Measurements from ENCODE around the gene SMAD6. TPM values are rescaled to one million over a fixed set of nuclear protein-coding genes. Genes with fewer than 3 reads are reported as not detected.

Gene SMAD6
- total and polyA plus RNA-seq, 10 of the 15 experiments (the other 5 are each of a cell fraction or from before 2014, with no cell fraction given) = under 0.01 to 0.10 (median 0.03) TPM; not detected in 7

GRCh38 chr15:66801266-66801665, 99.2 kb downstream of the SMAD6 start:
- SMC1A ChIA-PET (ENCODE audit: uncharacterized antibody, unreplicated experiment) = no interaction called here
- no peaks in the 10 kb centered on the region for H3K9me3 ChIP-seq (replicated peaks; ENCODE audit: control insufficient read depth, insufficient read depth, low read length)
- H3K4me3 ChIP-seq = no peak overlapping the region
- DNase-seq (ENCODE audit: low read depth, low spot score) (no peak), FAIRE-seq (no peak), ATAC-seq (no peak)
- no TSS peak for BruUV-seq (replicated peaks)
- in situ Hi-C loops (cut with MboI) (no loop called here), intact Hi-C loops (cut with micrococcal nuclease; ENCODE audit: unreplicated experiment) (no loop called here)
- no peaks in the 10 kb centered on the region for H3K4me1 ChIP-seq (ENCODE audit: control insufficient read depth, insufficient read depth, low read length)
- POLR2A ChIA-PET = no interaction called here
- no peak overlapping the region for H2AFZ ChIP-seq (ENCODE audit: control insufficient read depth, low read depth, low read length)
- TF ChIP-seq ASH2L (IDR thresholded peaks at IDR 0.05; ENCODE audit: borderline replicate concordance, low read depth) (no peak), SREBF1 (IDR thresholded peaks at IDR 0.05; ENCODE audit: low read length) (no peak), LARP7 (IDR thresholded peaks at IDR 0.05) (no peak), POLR2AphosphoS2 (IDR thresholded peaks at IDR 0.05; ENCODE audit: low read depth, low read length) (no peak), SPI1 (IDR thresholded peaks at IDR 0.05; ENCODE audit: borderline replicate concordance, insufficient read depth, low read depth, low read length) (no peak), PAX5 (IDR thresholded peaks at IDR 0.05; ENCODE audit: borderline replicate concordance, low read depth, low read length) (no peak)
- H3K4me2 ChIP-seq (ENCODE audit: control insufficient read depth, insufficient read depth) = no peak overlapping the region
- H3K9ac ChIP-seq (ENCODE audit: control insufficient read depth, insufficient read depth, low read length) = no peak overlapping the region
- 16% methylated on average over 3 of the region's 3 CpGs for WGBS (ENCODE audit: insufficient coverage, insufficient replicate concordance, low lambda C conversion rate, missing lambda C conversion rate)
- RAD21 ChIA-PET (ENCODE audit: unreplicated experiment) = no interaction called here
- no peaks in the 10 kb centered on the region; a peak in 1 of 4 replicates for H3K27me3 ChIP-seq (replicated peaks in 1 of 2; ENCODE audit: control insufficient read depth in 2 of 2, insufficient read depth in 2 of 2, low read length in 1 of 2)
- H3K36me3 ChIP-seq (ENCODE audit: control insufficient read depth in 2 of 2, insufficient read depth in 2 of 2, low read length in 1 of 2) = no peaks in the 10 kb centered on the region
- H3K79me2 ChIP-seq (ENCODE audit: control insufficient read depth, insufficient read depth, low read length) = no peaks in the 10 kb centered on the region
- H3K27ac ChIP-seq (ENCODE audit: control insufficient read depth, insufficient read depth) = no peak overlapping the region
- H4K20me1 ChIP-seq (ENCODE audit: control insufficient read depth, insufficient read depth) = no peaks in the 10 kb centered on the region
- CTCF ChIA-PET = no interaction called here

GRCh38 chr15:66802025-66803001, 100.3 kb downstream of the SMAD6 start:
- no peaks in the 10 kb centered on the region for H3K4me1 ChIP-seq (ENCODE audit: control insufficient read depth, insufficient read depth, low read length)
- H4K20me1 ChIP-seq (ENCODE audit: control insufficient read depth, insufficient read depth) = no peaks in the 10 kb centered on the region
- no peaks in the 10 kb centered on the region for H3K36me3 ChIP-seq (ENCODE audit: control insufficient read depth in 2 of 2, insufficient read depth in 2 of 2, low read length in 1 of 2)
- H2AFZ ChIP-seq (ENCODE audit: control insufficient read depth, low read depth, low read length) = no peak overlapping the region
- intact Hi-C loops (cut with micrococcal nuclease; ENCODE audit: unreplicated experiment) = no loop called here
- no peaks in the 10 kb centered on the region for H3K9me3 ChIP-seq (replicated peaks; ENCODE audit: control insufficient read depth, insufficient read depth, low read length)
- H3K4me3 ChIP-seq = no peak overlapping the region
- in situ Hi-C loops (cut with MboI) = no loop called here
- FAIRE-seq (no peak), DNase-seq (ENCODE audit: low read depth, low spot score) (no peak), ATAC-seq (no peak)
- ChIA-PET RAD21 (ENCODE audit: unreplicated experiment) (no interaction called here), POLR2A (no interaction called here), CTCF (no interaction called here), SMC1A (ENCODE audit: uncharacterized antibody, unreplicated experiment) (no interaction called here)
- WGBS (ENCODE audit: insufficient coverage, insufficient replicate concordance, low lambda C conversion rate, missing lambda C conversion rate) = 11% methylated on average over 13 of the region's 13 CpGs
- BruUV-seq (replicated peaks) = no TSS peak
- no peaks in the 10 kb centered on the region; a peak in 1 of 4 replicates for H3K27me3 ChIP-seq (replicated peaks in 1 of 2; ENCODE audit: control insufficient read depth in 2 of 2, insufficient read depth in 2 of 2, low read length in 1 of 2)
- no peak overlapping the region for H3K4me2 ChIP-seq (ENCODE audit: control insufficient read depth, insufficient read depth)
- H3K79me2 ChIP-seq (ENCODE audit: control insufficient read depth, insufficient read depth, low read length) = no peaks in the 10 kb centered on the region
- no peak overlapping the region for H3K27ac ChIP-seq (ENCODE audit: control insufficient read depth, insufficient read depth)
- H3K9ac ChIP-seq (ENCODE audit: control insufficient read depth, insufficient read depth, low read length) = no peak overlapping the region
- TF ChIP-seq CHD4 (IDR thresholded peaks at IDR 0.05) (no peak), PML (IDR thresholded peaks at IDR 0.05; ENCODE audit: low read length) (no peak), CHD1 (IDR thresholded peaks at IDR 0.05; ENCODE audit: low read depth, low read length) (no peak), KLF5 (IDR thresholded peaks at IDR 0.05; ENCODE audit: partially characterized antibody) (no peak), FOXK2 (IDR thresholded peaks at IDR 0.05) (no peak), ZNF622 (IDR thresholded peaks at IDR 0.05) (no peak), NR2C2 (IDR thresholded peaks at IDR 0.05; ENCODE audit: borderline replicate concordance, control insufficient read depth, insufficient read length, low read depth) (no peak), RELB (IDR thresholded peaks at IDR 0.05; ENCODE audit: low read depth) (no peak), CBX5 (IDR thresholded peaks at IDR 0.05; ENCODE audit: low read depth) (no peak)
- TF ChIP-seq, protein P1, sequence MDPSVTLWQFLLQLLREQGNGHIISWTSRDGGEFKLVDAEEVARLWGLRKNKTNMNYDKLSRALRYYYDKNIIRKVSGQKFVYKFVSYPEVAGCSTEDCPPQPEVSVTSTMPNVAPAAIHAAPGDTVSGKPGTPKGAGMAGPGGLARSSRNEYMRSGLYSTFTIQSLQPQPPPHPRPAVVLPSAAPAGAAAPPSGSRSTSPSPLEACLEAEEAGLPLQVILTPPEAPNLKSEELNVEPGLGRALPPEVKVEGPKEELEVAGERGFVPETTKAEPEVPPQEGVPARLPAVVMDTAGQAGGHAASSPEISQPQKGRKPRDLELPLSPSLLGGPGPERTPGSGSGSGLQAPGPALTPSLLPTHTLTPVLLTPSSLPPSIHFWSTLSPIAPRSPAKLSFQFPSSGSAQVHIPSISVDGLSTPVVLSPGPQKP (IDR thresholded peaks at IDR 0.05; ENCODE audit: low read depth, low read length) = no peak

All from GM12878 (cell line).